ENCODE data around the gene MYH2.

Gene MYH2

DNA sequence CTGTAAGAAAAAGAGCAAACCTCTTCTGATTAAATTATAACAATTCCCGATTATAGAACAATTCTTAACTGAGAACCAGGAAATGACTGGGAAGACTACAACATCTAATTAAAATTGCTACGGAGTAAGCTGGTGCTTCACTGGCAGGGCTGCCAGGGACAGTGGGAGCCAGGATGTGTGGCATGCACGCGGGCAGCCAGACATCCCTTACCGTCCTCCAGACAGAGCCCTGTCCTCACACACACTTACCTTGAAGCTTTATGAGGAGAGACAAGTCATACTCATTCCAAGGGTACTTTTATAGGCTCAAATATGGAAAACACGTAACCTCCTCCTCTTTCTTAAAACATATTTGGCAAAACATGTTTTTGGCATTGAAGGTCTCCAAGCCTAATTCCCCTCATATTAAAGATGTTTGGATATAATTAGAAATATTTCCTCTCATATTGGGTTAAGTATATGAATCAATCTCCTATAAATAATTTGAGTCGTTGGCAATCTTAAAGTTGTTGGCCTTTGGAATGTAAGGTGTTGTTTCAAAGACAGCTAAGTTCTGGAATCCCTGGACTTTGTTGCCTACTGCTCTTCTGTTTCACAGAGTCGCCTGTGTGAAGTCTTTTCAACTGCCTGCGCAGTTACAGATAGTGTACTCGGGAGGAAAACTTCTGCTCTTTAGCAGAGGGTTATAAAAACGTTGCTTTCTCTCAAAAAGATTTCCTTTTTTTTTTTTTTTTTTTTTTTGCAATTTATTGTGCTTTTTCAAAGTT, 31.0 kb downstream of the MYH2 start, which contains the start of gene MYH1:
Gene MYH1, minus strand, starts transcription at position 272 of the 767 bp plus-strand sequence. CDS start 1,900 bp downstream, outside the sequence.
- no peak within 1 kb of the TSS for H3K4me3 ChIP-seq (replicated peaks; ENCODE audit: low read depth, low read length)
- DNase-seq (ENCODE audit: low read depth) = no peak
- TF ChIP-seq CTCF (IDR thresholded peaks at IDR 0.05; ENCODE audit: low read length, missing control alignments) = no peak

DNA sequence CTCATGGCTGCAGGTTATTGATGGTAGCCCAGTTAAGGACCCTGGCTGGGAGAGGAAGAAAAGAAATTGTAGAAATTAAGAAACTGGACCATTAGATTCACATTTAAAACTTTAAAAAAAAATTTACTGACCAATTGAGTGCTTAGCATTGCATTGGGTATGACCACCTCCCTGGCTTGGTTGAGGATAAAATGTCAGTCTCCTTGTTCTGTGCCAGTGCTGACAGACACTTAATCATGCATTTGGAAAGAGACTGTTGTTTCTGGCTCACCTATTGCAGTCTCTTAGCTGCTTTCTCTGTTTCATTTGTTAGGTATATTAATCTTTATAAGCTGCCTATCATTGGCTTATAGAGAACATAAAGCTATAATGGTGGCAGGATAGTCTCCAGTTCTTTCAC, 32.8 kb downstream of the MYH2 start:
- DNase-seq (ENCODE audit: low read depth) = no peak
- H3K4me3 ChIP-seq (replicated peaks; ENCODE audit: low read depth, low read length) = no peak overlapping the region
- no peak for TF ChIP-seq CTCF (IDR thresholded peaks at IDR 0.05; ENCODE audit: low read length, missing control alignments)

- TF ChIP-seq CTCF (IDR thresholded peaks at IDR 0.05; ENCODE audit: low read length, missing control alignments) = no peak
- no peak for DNase-seq (ENCODE audit: low read depth)
- H3K4me3 ChIP-seq (replicated peaks; ENCODE audit: low read depth, low read length) = no peak overlapping the region
Observed at GRCh38 chr17:10516065-10516464, 33.4 kb downstream of the MYH2 start.

- H3K4me3 ChIP-seq (replicated peaks; ENCODE audit: low read depth, low read length) = no peak overlapping the region
- no peak for TF ChIP-seq CTCF (IDR thresholded peaks at IDR 0.05; ENCODE audit: low read length, missing control alignments)
- DNase-seq (ENCODE audit: low read depth) = peak; percentile 25
Observed at GRCh38 chr17:10513299-10514067, 36.0 kb downstream of the MYH2 start.

- DNase-seq (ENCODE audit: low read depth) = no peak
- no peak for TF ChIP-seq CTCF (IDR thresholded peaks at IDR 0.05; ENCODE audit: low read length, missing control alignments)
- H3K4me3 ChIP-seq (replicated peaks; ENCODE audit: low read depth, low read length) = no peak overlapping the region
Observed at GRCh38 chr17:10512856-10513255, 36.6 kb downstream of the MYH2 start.

DNA sequence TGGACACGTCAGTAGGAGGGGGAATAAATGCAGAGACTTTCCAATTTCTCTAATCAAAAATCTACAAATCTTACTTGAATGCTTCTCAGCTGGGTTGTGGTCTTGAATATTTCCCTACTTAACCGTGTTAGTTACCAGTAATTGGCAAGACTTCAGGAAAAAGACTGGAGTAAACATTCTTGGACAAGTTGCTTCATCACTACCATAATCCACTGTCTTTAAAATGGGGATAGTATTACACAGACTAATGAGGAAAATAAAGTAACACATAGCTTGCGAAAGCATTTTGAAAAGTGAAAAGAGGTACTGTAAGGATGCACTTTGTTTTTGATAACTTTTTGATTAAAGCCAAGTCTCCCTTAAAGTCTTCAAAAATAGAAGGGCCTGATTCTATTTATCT, 49.5 kb downstream of the MYH2 start:
- H3K4me3 ChIP-seq (replicated peaks; ENCODE audit: low read depth, low read length) = no peak overlapping the region
- TF ChIP-seq CTCF (IDR thresholded peaks at IDR 0.05; ENCODE audit: low read length, missing control alignments) = no peak
- no peak for DNase-seq (ENCODE audit: low read depth)
